Activated B cell treated with CpG ODN at 0.5 μM for 24 hours (primary cell): ENCODE measurements around the gene PHLPP1. TPM values are rescaled to one million over a fixed set of nuclear protein-coding genes. Genes with fewer than 3 reads are reported as not detected.

Experiments used
- ATAC-seq: fragments of 200-7000 bp; cut with Tn5 transposase; one replicate; pipeline ENCODE4 v1.10.0; 2021; ENCODE audit warnings: low read depth, mild to moderate bottlenecking, moderate library complexity
- CTCF ChIA-PET: fragments of 350-600 bp; sonication (Branson Sonifier 250); formaldehyde crosslinking; loops from one replicate; lab custom pipeline; 2021; ENCODE audit warnings: antibody characterized with exemption; lab: Charles Lee
- POLR2A ChIA-PET: fragments of 350-600 bp; sonication (Branson Sonifier 250); formaldehyde crosslinking; loops from one replicate; lab custom pipeline; 2021; ENCODE audit warnings: antibody characterized with exemption; lab: Charles Lee
- DNase-seq: peaks from one replicate; pipeline ENCODE4 v3.0.0; 2022
- H3K27ac Mint-ChIP-seq: one replicate; pipeline ENCODE4 v1.8.0; 2020; ENCODE audit warnings: mixed read lengths
- H3K27me3 Mint-ChIP-seq: one replicate; pipeline ENCODE4 v1.8.0; 2021; ENCODE audit warnings: mixed read lengths
- H3K36me3 Mint-ChIP-seq: one replicate; pipeline ENCODE4 v1.8.0; 2021; ENCODE audit warnings: low read depth, mixed read lengths
- H3K4me1 Mint-ChIP-seq: one replicate; pipeline ENCODE4 v1.8.0; 2021; ENCODE audit warnings: mixed read lengths
- H3K4me3 Mint-ChIP-seq: one replicate; pipeline ENCODE4 v1.8.0; 2020; ENCODE audit warnings: mild to moderate bottlenecking, mixed read lengths
- H3K9me3 Mint-ChIP-seq: one replicate; pipeline ENCODE4 v1.8.0; 2020; ENCODE audit warnings: mixed read lengths
- CTCF ChIP-seq: fragments of 200-600 bp; IDR thresholded peaks from one replicate; pipeline ENCODE4 v1.8.0; 2022; ENCODE audit warnings: antibody characterized with exemption, mild to moderate bottlenecking
- intact Hi-C: fragments of 100-400 bp; cut with micrococcal nuclease; formaldehyde crosslinking; loops from one replicate; pipeline ENCODE4 v1.15.1; 2024
- total RNA-seq: library from RNA; stranded (reverse); gene quantifications from 2 replicates; pipeline ENCODE4 v1.2.3, GENCODE V29; 2022

PHLPP1 gene
- total RNA-seq, 1 donor from 2014 or later, result 16.1 TPM

GRCh38 chr18:62682371-62682770, 33.0 kb upstream of the PHLPP1 start:
- H3K27ac Mint-ChIP-seq, result no peak overlapping the region
- ChIA-PET POLR2A (no interaction called here), CTCF (interaction anchor here (1.0 kb wide), 1 partner anchor 45 kb away, joined by 3 read pairs; no protein-coding TSS in a partner anchor)
- ATAC-seq, result no peak
- no peaks in the 10 kb centered on the region for H3K36me3 Mint-ChIP-seq
- no peak for DNase-seq
- no peaks in the 10 kb centered on the region for H3K4me1 Mint-ChIP-seq
- intact Hi-C loops, result no loop called here
- no peak for TF ChIP-seq CTCF
- H3K4me3 Mint-ChIP-seq, result no peak overlapping the region
- H3K9me3 Mint-ChIP-seq, result no peaks in the 10 kb centered on the region
- no peaks in the 10 kb centered on the region for H3K27me3 Mint-ChIP-seq

- Mint-ChIP-seq H3K4me1 (no peaks in the 10 kb centered on the region), H3K36me3 (peaks cover 4% of the 10 kb centered on the region), H3K9me3 (peaks cover 10% of the 10 kb centered on the region), H3K4me3 (no peak overlapping the region), H3K27ac (no peak overlapping the region), H3K27me3 (no peaks in the 10 kb centered on the region)
- intact Hi-C loops, result no loop called here
- no peak for DNase-seq
- no peak for TF ChIP-seq CTCF
- POLR2A ChIA-PET, result no interaction called here
- ATAC-seq, result no peak
- CTCF ChIA-PET, result no interaction called here
Observed at GRCh38 chr18:62683935-62684334, 31.4 kb upstream of the PHLPP1 start.

GRCh38 chr18:62688743-62689317, 26.5 kb upstream of the PHLPP1 start:
- H3K4me3 Mint-ChIP-seq, result no peak overlapping the region
- ATAC-seq, result no peak
- peaks cover 21% of the 10 kb centered on the region for H3K9me3 Mint-ChIP-seq
- no peaks in the 10 kb centered on the region for H3K4me1 Mint-ChIP-seq
- H3K27ac Mint-ChIP-seq, result no peak overlapping the region
- intact Hi-C loops, result no loop called here
- DNase-seq, result no peak
- TF ChIP-seq CTCF, result no peak
- POLR2A ChIA-PET, result no interaction called here
- no peaks in the 10 kb centered on the region for H3K27me3 Mint-ChIP-seq
- peaks cover 6% of the 10 kb centered on the region for H3K36me3 Mint-ChIP-seq
- CTCF ChIA-PET, result no interaction called here

- peaks cover 21% of the 10 kb centered on the region for H3K9me3 Mint-ChIP-seq
- H3K4me1 Mint-ChIP-seq, result no peaks in the 10 kb centered on the region
- H3K4me3 Mint-ChIP-seq, result no peak overlapping the region
- CTCF ChIA-PET, result no interaction called here
- POLR2A ChIA-PET, result no interaction called here
- DNase-seq, result no peak
- peaks cover 6% of the 10 kb centered on the region for H3K36me3 Mint-ChIP-seq
- ATAC-seq, result no peak
- intact Hi-C loops, result no loop called here
- no peaks in the 10 kb centered on the region for H3K27me3 Mint-ChIP-seq
- TF ChIP-seq CTCF, result no peak
- H3K27ac Mint-ChIP-seq, result no peak overlapping the region
Observed at GRCh38 chr18:62690236-62690815, 25.0 kb upstream of the PHLPP1 start.

GRCh38 chr18:62693659-62694058, 21.7 kb upstream of the PHLPP1 start:
- POLR2A ChIA-PET, result no interaction called here
- ATAC-seq (no peak), DNase-seq (no peak)
- Mint-ChIP-seq H3K27me3 (no peaks in the 10 kb centered on the region), H3K4me1 (no peaks in the 10 kb centered on the region), H3K27ac (no peak overlapping the region), H3K9me3 (peaks cover 14% of the 10 kb centered on the region), H3K36me3 (peaks cover 2% of the 10 kb centered on the region), H3K4me3 (no peak overlapping the region)
- intact Hi-C loops, result no loop called here
- TF ChIP-seq CTCF, result no peak
- CTCF ChIA-PET, result interaction anchor here (0.7 kb wide), 1 partner anchor 91 kb away, joined by 5 read pairs; no protein-coding TSS in a partner anchor
